HepG2 (cell line): ENCODE data around the gene FBXL20. TPM values are rescaled to one million over a fixed set of nuclear protein-coding genes. Genes with fewer than 3 reads are reported as not detected.

Experiments
- ATAC-seq: fragments of 200-7000 bp; cut with Tn5 transposase; 3 replicates; pipeline ENCODE4 v1.9.1; 2020; ENCODE audit warnings: mild to moderate bottlenecking, moderate library complexity
- BruUV-seq: library from RNA; stranded (reverse); fragments of 400-500 nt; replicated peaks from 2 replicates; lab custom pipeline; 2021; lab: Mats Ljungman, UMichigan
- CTCF ChIA-PET: fragments of 300-600 bp; formaldehyde crosslinking; extraction: SDS; loops from one replicate; lab custom pipeline; 2021; ENCODE audit warnings: low total read pairs, inconsistent platforms, low intra/inter-chr PET ratio; lab: Yijun Ruan, JAX
- POLR2A ChIA-PET: fragments of 350-600 bp; sonication (Branson Sonifier 250); formaldehyde crosslinking; loops from one replicate; lab custom pipeline; 2020; ENCODE audit warnings: antibody characterized with exemption, inconsistent platforms; lab: Yijun Ruan, JAX
- DNase-seq: peaks from one replicate; pipeline ENCODE4 v3.0.0-alpha.2; 2015; ENCODE audit warnings: low spot score
- FAIRE-seq: peaks from 3 replicates; lab custom pipeline; 2011; peaks lifted over from hg19 to GRCh38; lab: Jason Lieb, UNC
- H2AFZ ChIP-seq: one replicate; pipeline ENCODE4 v1.6.1; 2011; ENCODE audit warnings: low read length, inconsistent platforms
- H3K27ac ChIP-seq: fragments of 300-600 bp; 3 replicates; pipeline ENCODE4 v1.8.0; 2011; ENCODE audit warnings: mixed run types, mild to moderate bottlenecking, mixed read lengths, low read length, inconsistent platforms; ENCODE audit not compliant: insufficient read depth; ENCODE audit errors: extremely low read length
- H3K27me3 ChIP-seq, 2 experiments: fragments of 200-600 bp in 1 of 2; 2 replicates in 1 of 2; 3 replicates in 1 of 2; pipeline versions ENCODE4 v1.6.0 to v1.8.0; 2011; ENCODE audit warnings: low read length in 2 of 2, mild to moderate bottlenecking in 2 of 2, moderate library complexity in 2 of 2, inconsistent platforms in 1 of 2; ENCODE audit not compliant: insufficient read depth in 2 of 2, control insufficient read depth in 1 of 2
- H3K36me3 ChIP-seq, 2 experiments: fragments of 200-600 bp in 1 of 2; replicated peaks in 1 of 2; 2 replicates in 1 of 2; 3 replicates in 1 of 2; pipeline versions ENCODE4 v1.5.1 to v1.8.0; 2011; ENCODE audit warnings: low read length in 2 of 2, inconsistent platforms in 1 of 2; ENCODE audit not compliant: insufficient read depth in 2 of 2, control insufficient read depth in 1 of 2
- H3K4me1 ChIP-seq: 2 replicates; pipeline ENCODE4 v1.5.1; 2012; ENCODE audit warnings: low read length, inconsistent platforms; ENCODE audit not compliant: insufficient read depth
- H3K4me2 ChIP-seq: 2 replicates; pipeline ENCODE4 v1.6.0; 2011; ENCODE audit warnings: low read depth, low read length, inconsistent platforms
- H3K4me3 ChIP-seq, 3 experiments: fragments of 200-600 bp in 1 of 3; sonication (generic), shearing (Covaris generic) in 1 of 3; replicated peaks in 1 of 3; 2 replicates each; pipeline ENCODE4 v1.5.1; 2011 to 2016; ENCODE audit warnings: low read length in 3 of 3, inconsistent platforms in 2 of 3, low read depth in 2 of 3, mild to moderate bottlenecking in 2 of 3, control low read depth in 1 of 3, mixed read lengths in 1 of 3; ENCODE audit not compliant: insufficient read depth in 1 of 3
- H3K79me2 ChIP-seq: one replicate; pipeline ENCODE4 v1.6.1; 2011; ENCODE audit warnings: low read length, inconsistent platforms; ENCODE audit not compliant: insufficient read depth
- H3K9ac ChIP-seq: 2 replicates; pipeline ENCODE4 v1.6.0; 2011; ENCODE audit warnings: mild to moderate bottlenecking, low read depth, low read length, inconsistent platforms; ENCODE audit not compliant: insufficient read depth
- H3K9me3 ChIP-seq: 2 replicates; pipeline ENCODE4 v1.5.1; 2012; ENCODE audit warnings: mild to moderate bottlenecking, low read length
- H4K20me1 ChIP-seq: 2 replicates; pipeline ENCODE4 v1.6.0; 2011; ENCODE audit warnings: inconsistent platforms, mild to moderate bottlenecking, low read length, moderate library complexity; ENCODE audit not compliant: insufficient read depth
- ARNTL ChIP-seq: sonication (generic); formaldehyde crosslinking; IDR thresholded peaks from 2 replicates; pipeline ENCODE4 v1.4.0; 2020; ENCODE audit warnings: mild to moderate bottlenecking, missing genetic modification reagents
- HNRNPK ChIP-seq: fragments of 200-400 bp; formaldehyde crosslinking; IDR thresholded peaks from 2 replicates; pipeline ENCODE4 v1.6.1; 2018; ENCODE audit warnings: low read length, low read depth, moderate library complexity, mild to moderate bottlenecking; ENCODE audit not compliant: poor library complexity, severe bottlenecking
- IKZF4 ChIP-seq: sonication (generic); formaldehyde crosslinking; IDR thresholded peaks from 2 replicates; pipeline ENCODE4 v1.5.1; 2020; ENCODE audit warnings: borderline replicate concordance, mild to moderate bottlenecking, low read depth, missing genetic modification reagents; ENCODE audit errors: not compliant biosample characterization
- MIER3 ChIP-seq: IDR thresholded peaks from 2 replicates; pipeline ENCODE4 v1.6.1; 2016; ENCODE audit warnings: missing compliant biosample characterization, borderline replicate concordance
- PBX2 ChIP-seq: IDR thresholded peaks from 2 replicates; pipeline ENCODE4 v1.6.1; 2016; ENCODE audit warnings: control low read depth
- POLR2A ChIP-seq, 2 experiments: IDR thresholded peaks; 2 replicates each; pipeline ENCODE4 v1.6.1; 2011; ENCODE audit warnings: low read depth in 2 of 2, low read length in 2 of 2, mild to moderate bottlenecking in 1 of 2, moderate library complexity in 1 of 2; ENCODE audit not compliant: insufficient read depth in 1 of 2
- TIGD3 ChIP-seq: sonication (generic); formaldehyde crosslinking; IDR thresholded peaks from 2 replicates; pipeline ENCODE4 v1.5.1; 2020; ENCODE audit warnings: mild to moderate bottlenecking, missing genetic modification reagents, borderline replicate concordance
- ZFP91 ChIP-seq: sonication (generic); formaldehyde crosslinking; IDR thresholded peaks from 2 replicates; pipeline ENCODE4 v1.9.0; 2022; ENCODE audit warnings: missing genetic modification reagents, mild to moderate bottlenecking, borderline replicate concordance
- ZNF644 ChIP-seq: IDR thresholded peaks from 2 replicates; pipeline ENCODE4 v1.6.1; 2016; ENCODE audit warnings: low read depth
- ZNF775 ChIP-seq: sonication (generic); formaldehyde crosslinking; IDR thresholded peaks from 2 replicates; pipeline ENCODE4 v1.4.0; 2020; ENCODE audit warnings: missing genetic modification reagents, mild to moderate bottlenecking, moderate library complexity, borderline replicate concordance
- WGBS: methylation state at CpG from one replicate; pipeline ENCODE4 v1.1.6; 2017; ENCODE audit warnings: low lambda C conversion rate; 5-methylcytosine and 5-hydroxymethylcytosine counted together
- in situ Hi-C: cut with HindIII; loops from 2 replicates; pipeline ENCODE4 v1.10.0; 2017; ENCODE audit warnings: low pct_unique_long_range_greater_than_20kb; ENCODE audit not compliant: extremely low pct_ligation_motif_present
- intact Hi-C: fragments of 100-400 bp; cut with micrococcal nuclease; formaldehyde crosslinking; loops from one replicate; pipeline ENCODE4 v1.10.0; 2022; ENCODE audit not compliant: unreplicated experiment
- polyA plus RNA-seq, 8 experiments: library from polyadenylated mRNA; depleted of rRNA in 3 of 8; stranded (reverse) in 7 of 8; unstranded in 1 of 8; fragments of >200 nt; fragmentation: Illumina TruSeq in 4 of 8; extraction: Trizol in 4 of 8; gene quantifications; 2 replicates each; pipeline versions ENCODE4 v1.2.1 to v1.2.3, GENCODE V29; 2011 to 2016; ENCODE audit warnings: low read depth in 4 of 8, missing spikeins in 1 of 8, mixed read lengths in 1 of 8; ENCODE audit not compliant: insufficient read depth in 1 of 8
- total RNA-seq, 5 experiments: library from RNA; depleted of rRNA; stranded (reverse); fragments of >200 nt; fragmentation: Illumina TruSeq; extraction: Trizol; gene quantifications; 2 replicates each; pipeline ENCODE4 v1.2.3, GENCODE V29; 2016; ENCODE audit warnings: low read depth in 1 of 5
- TF ChIP-seq, protein P1 (sequence below): sonication (generic); formaldehyde crosslinking; IDR thresholded peaks from 2 replicates; pipeline ENCODE4 v1.4.0; 2020; ENCODE audit warnings: mild to moderate bottlenecking, low read depth, missing genetic modification reagents
- TF ChIP-seq, protein P2 (sequence below): sonication (generic); IDR thresholded peaks from 2 replicates; pipeline ENCODE4 v1.6.1; 2016; ENCODE audit warnings: low read depth, borderline replicate concordance

The FBXL20 gene
- total and polyA plus RNA-seq, 2 of the 13 experiments (the other 11 are each of a cell fraction or from before 2014, with no cell fraction given) = 10.2 to 10.3 TPM

- TF ChIP-seq TIGD3 (CRISPR knock-in tag) (no peak), POLR2A (IDR thresholded peaks at IDR 0.05; ENCODE audit: insufficient read depth in 1 of 2, low read depth in 2 of 2, low read length in 2 of 2) (no peak)
Observed at GRCh38 chr17:39222151-39222550, 179.3 kb downstream of the FBXL20 start (continued).

GRCh38 chr17:39221572-39221971 lies 179.9 kb downstream of the FBXL20 start:
- H3K27ac ChIP-seq = no peak overlapping the region
- 0% methylated on average over 2 of the region's 6 CpGs for WGBS
- ChIA-PET POLR2A (no interaction called here), CTCF (no interaction called here)
- no peak for DNase-seq
- no peak overlapping the region for H3K4me2 ChIP-seq
- no peaks in the 10 kb centered on the region for H3K4me1 ChIP-seq
- TF ChIP-seq ARNTL (CRISPR knock-in tag) = no peak
- TF ChIP-seq ZFP91 (CRISPR knock-in tag) = no peak
- TF ChIP-seq, protein P1, sequence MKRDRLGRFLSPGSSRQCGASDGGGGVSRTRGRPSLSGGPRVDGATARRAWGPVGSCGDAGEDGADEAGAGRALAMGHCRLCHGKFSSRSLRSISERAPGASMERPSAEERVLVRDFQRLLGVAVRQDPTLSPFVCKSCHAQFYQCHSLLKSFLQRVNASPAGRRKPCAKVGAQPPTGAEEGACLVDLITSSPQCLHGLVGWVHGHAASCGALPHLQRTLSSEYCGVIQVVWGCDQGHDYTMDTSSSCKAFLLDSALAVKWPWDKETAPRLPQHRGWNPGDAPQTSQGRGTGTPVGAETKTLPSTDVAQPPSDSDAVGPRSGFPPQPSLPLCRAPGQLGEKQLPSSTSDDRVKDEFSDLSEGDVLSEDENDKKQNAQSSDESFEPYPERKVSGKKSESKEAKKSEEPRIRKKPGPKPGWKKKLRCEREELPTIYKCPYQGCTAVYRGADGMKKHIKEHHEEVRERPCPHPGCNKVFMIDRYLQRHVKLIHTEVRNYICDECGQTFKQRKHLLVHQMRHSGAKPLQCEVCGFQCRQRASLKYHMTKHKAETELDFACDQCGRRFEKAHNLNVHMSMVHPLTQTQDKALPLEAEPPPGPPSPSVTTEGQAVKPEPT (CRISPR knock-in tag) = no peak
- TF ChIP-seq HNRNPK = no peak
- no peak for TF ChIP-seq ZNF644 (CRISPR knock-in tag)
- TF ChIP-seq IKZF4 (CRISPR knock-in tag) = no peak
- TF ChIP-seq PBX2 = no peak
- TF ChIP-seq, protein P2, sequence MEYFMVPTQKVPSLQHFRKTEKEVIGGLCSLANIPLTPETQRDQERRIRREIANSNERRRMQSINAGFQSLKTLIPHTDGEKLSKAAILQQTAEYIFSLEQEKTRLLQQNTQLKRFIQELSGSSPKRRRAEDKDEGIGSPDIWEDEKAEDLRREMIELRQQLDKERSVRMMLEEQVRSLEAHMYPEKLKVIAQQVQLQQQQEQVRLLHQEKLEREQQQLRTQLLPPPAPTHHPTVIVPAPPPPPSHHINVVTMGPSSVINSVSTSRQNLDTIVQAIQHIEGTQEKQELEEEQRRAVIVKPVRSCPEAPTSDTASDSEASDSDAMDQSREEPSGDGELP = no peak
- TF ChIP-seq ZNF775 (CRISPR knock-in tag) = no peak
- TF ChIP-seq MIER3 (CRISPR knock-in tag) = no peak
- TF ChIP-seq, all 625 proteins: peak for 0
- H3K9me3 ChIP-seq = no peaks in the 10 kb centered on the region
- H3K27me3 ChIP-seq = peaks cover 29 to 87% of the 10 kb centered on the region in 2 experiments
- no peaks in the 10 kb centered on the region for H3K36me3 ChIP-seq
- H2AFZ ChIP-seq = no peak overlapping the region
- BruUV-seq = no TSS peak
- no peaks in the 10 kb centered on the region for H4K20me1 ChIP-seq
- intact Hi-C loops (no loop called here), in situ Hi-C loops (no loop called here)
- H3K9ac ChIP-seq = no peak overlapping the region
- H3K4me3 ChIP-seq = no peak overlapping the region
- FAIRE-seq (no peak), ATAC-seq (no peak)
- H3K79me2 ChIP-seq = no peaks in the 10 kb centered on the region
